SK-N-SH (cell line): ENCODE measurements around the gene C14orf132. TPM values are rescaled to one million over a fixed set of nuclear protein-coding genes. Genes with fewer than 3 reads are reported as not detected.
A peak's percentile ranks its signal among the peaks of the same experiment; 100 is the strongest.

Source experiments
- CTCF ChIA-PET: fragments of 300-600, 350-600 bp; formaldehyde crosslinking; extraction: SDS; loops from one replicate; lab custom pipeline; 2021; lab: Yijun Ruan, JAX
- POLR2A ChIA-PET: fragments of 350-600 bp; sonication (Branson Sonifier 250); formaldehyde crosslinking; extraction: SDS; loops from one replicate; lab custom pipeline; 2020; ENCODE audit warnings: antibody characterized with exemption, inconsistent platforms; lab: Yijun Ruan, JAX
- DNase-seq: peaks from one replicate; pipeline ENCODE4 v3.0.0; 2012
- H2AFZ ChIP-seq: fragments of 200-600 bp; sonication (generic); 2 replicates; pipeline ENCODE4 v1.8.1; 2016; ENCODE audit warnings: antibody characterized with exemption, mild to moderate bottlenecking, low read depth
- H3F3A ChIP-seq: fragments of 200-600 bp; sonication (generic); replicated peaks from 2 replicates; pipeline ENCODE3; 2016; ENCODE audit warnings: antibody characterized with exemption, mild to moderate bottlenecking; ENCODE audit not compliant: insufficient read depth
- H3K27ac ChIP-seq, 2 experiments: fragments of 200-500 bp in 1 of 2; fragments of 200-600 bp in 1 of 2; sonication (Bioruptor generic) in 1 of 2; sonication (generic), shearing (Covaris generic) in 1 of 2; 2 replicates each; pipeline versions ENCODE4 v1.5.1 to v1.6.1; 2014 to 2016; ENCODE audit warnings: low read depth in 2 of 2, inconsistent platforms in 1 of 2, low read length in 1 of 2, mild to moderate bottlenecking in 1 of 2, mixed read lengths in 1 of 2
- H3K27me3 ChIP-seq: fragments of 200-600 bp; sonication (generic), shearing (Covaris generic); 2 replicates; pipeline ENCODE4 v1.6.1; 2016; ENCODE audit warnings: mixed run types; ENCODE audit not compliant: insufficient read depth
- H3K36me3 ChIP-seq, 2 experiments: fragments of 200-500 bp in 1 of 2; fragments of 200-600 bp in 1 of 2; sonication (Bioruptor generic) in 1 of 2; sonication (generic) in 1 of 2; replicated peaks in 1 of 2; 2 replicates each; pipeline versions ENCODE3 to v1.5.1; 2014 to 2016; ENCODE audit warnings: low read length in 1 of 2, mild to moderate bottlenecking in 1 of 2; ENCODE audit not compliant: insufficient read depth in 2 of 2, control insufficient read depth in 1 of 2
- H3K4me1 ChIP-seq, 2 experiments: fragments of 200-500 bp in 1 of 2; fragments of 200-600 bp in 1 of 2; sonication (Bioruptor generic) in 1 of 2; sonication (generic), shearing (Covaris generic) in 1 of 2; 2 replicates each; pipeline versions ENCODE4 v1.5.1 to v1.6.1; 2014 to 2016; ENCODE audit warnings: low read depth in 1 of 2, low read length in 1 of 2, mixed run types in 1 of 2; ENCODE audit not compliant: insufficient read depth in 2 of 2, control insufficient read depth in 1 of 2
- H3K4me2 ChIP-seq: fragments of 200-600 bp; sonication (generic), shearing (Covaris generic); 2 replicates; pipeline ENCODE4 v1.6.1; 2017; ENCODE audit warnings: mixed run types
- H3K4me3 ChIP-seq, 2 experiments: fragments of 200-500 bp in 1 of 2; fragments of 200-600 bp in 1 of 2; sonication (Bioruptor generic) in 1 of 2; sonication (generic), shearing (Covaris generic) in 1 of 2; 2 replicates each; pipeline versions ENCODE4 v1.5.1 to v1.8.1; 2014 to 2016; ENCODE audit warnings: low read depth in 2 of 2, inconsistent platforms in 1 of 2, low read length in 1 of 2, mild to moderate bottlenecking in 1 of 2, mixed read lengths in 1 of 2, moderate library complexity in 1 of 2
- H3K79me2 ChIP-seq: fragments of 200-600 bp; sonication (generic); 2 replicates; pipeline ENCODE4 v1.8.1; 2017; ENCODE audit warnings: mild to moderate bottlenecking; ENCODE audit not compliant: insufficient read depth
- H3K9ac ChIP-seq: fragments of 200-600 bp; sonication (generic); 2 replicates; pipeline ENCODE4 v1.6.1; 2017; ENCODE audit warnings: mixed run types
- H3K9me2 ChIP-seq: fragments of 200-600 bp; sonication (generic); 2 replicates; pipeline ENCODE4 v1.6.1; 2017; ENCODE audit warnings: mixed run types
- H3K9me3 ChIP-seq: fragments of 200-600 bp; sonication (generic); 2 replicates; pipeline ENCODE4 v1.6.1; 2017; ENCODE audit warnings: mixed run types, mild to moderate bottlenecking, moderate library complexity
- H4K20me1 ChIP-seq: fragments of 200-600 bp; sonication (generic); 2 replicates; pipeline ENCODE4 v1.6.1; 2017; ENCODE audit warnings: mild to moderate bottlenecking, mixed run types; ENCODE audit not compliant: insufficient read depth
- ELF1 ChIP-seq: IDR thresholded peaks from 2 replicates; pipeline ENCODE4 v1.4.0; 2012
- FOXJ3 ChIP-seq: sonication (generic); formaldehyde crosslinking; IDR thresholded peaks from 2 replicates; pipeline ENCODE4 v1.5.1; 2020; ENCODE audit warnings: mild to moderate bottlenecking, missing genetic modification reagents
- GABPA ChIP-seq: IDR thresholded peaks from 2 replicates; pipeline ENCODE4 v1.4.0; 2012; ENCODE audit warnings: low read depth, mild to moderate bottlenecking
- GATA2 ChIP-seq: sonication (generic); formaldehyde crosslinking; IDR thresholded peaks from 2 replicates; pipeline ENCODE4 v1.5.0; 2020; ENCODE audit warnings: mild to moderate bottlenecking, missing genetic modification reagents
- JUND ChIP-seq: IDR thresholded peaks from 2 replicates; pipeline ENCODE4 v1.4.0; 2012
- MEF2A ChIP-seq: IDR thresholded peaks from 2 replicates; pipeline ENCODE4 v1.4.0; 2012; ENCODE audit warnings: low read depth, borderline replicate concordance
- NFIC ChIP-seq: IDR thresholded peaks from 2 replicates; pipeline ENCODE4 v1.4.0; 2012; ENCODE audit warnings: borderline replicate concordance
- NRF1 ChIP-seq: IDR thresholded peaks from 2 replicates; pipeline ENCODE4 v1.6.1; 2012; ENCODE audit warnings: low read depth, mild to moderate bottlenecking, low read length
- POLR2AphosphoS5 ChIP-seq: IDR thresholded peaks from 2 replicates; pipeline ENCODE4 v1.6.1; 2012; ENCODE audit warnings: low read depth, low read length
- RAD21 ChIP-seq: IDR thresholded peaks from 2 replicates; pipeline ENCODE4 v1.6.1; 2012; ENCODE audit warnings: mild to moderate bottlenecking, low read length
- RFX5 ChIP-seq: IDR thresholded peaks from 2 replicates; pipeline ENCODE4 v1.6.1; 2012; ENCODE audit warnings: mild to moderate bottlenecking, improper control_type of control experiment, low read length
- SMC3 ChIP-seq: IDR thresholded peaks from 2 replicates; pipeline ENCODE4 v1.6.1; 2012; ENCODE audit warnings: low read depth, low read length, improper control_type of control experiment
- TAF1 ChIP-seq: IDR thresholded peaks from 2 replicates; pipeline ENCODE4 v1.6.1; 2012; ENCODE audit warnings: low read depth, mild to moderate bottlenecking, low read length, moderate library complexity, borderline replicate concordance
- TEAD4 ChIP-seq: IDR thresholded peaks from 2 replicates; pipeline ENCODE4 v1.4.0; 2012; ENCODE audit warnings: mild to moderate bottlenecking, borderline replicate concordance; ENCODE audit not compliant: insufficient read depth
- USF1 ChIP-seq: IDR thresholded peaks from 2 replicates; pipeline ENCODE4 v1.4.0; 2012; ENCODE audit warnings: low read depth, borderline replicate concordance
- YY1 ChIP-seq: IDR thresholded peaks from 2 replicates; pipeline ENCODE4 v1.4.0; 2012; ENCODE audit warnings: low read depth, mild to moderate bottlenecking
- WGBS: methylation state at CpG from one replicate; pipeline ENCODE4 v1.1.6; 2017; ENCODE audit warnings: low lambda C conversion rate; 5-methylcytosine and 5-hydroxymethylcytosine counted together
- polyA plus RNA-seq, 3 experiments: library from polyadenylated mRNA; depleted of rRNA; stranded (reverse); fragments of >200 nt; gene quantifications; 2 replicates each; pipeline ENCODE4 v1.2.3, GENCODE V29; 2012
- TF ChIP-seq, protein P1 (sequence below): fragments of 200-600 bp; sonication (generic); IDR thresholded peaks from 2 replicates; pipeline ENCODE4 v1.6.1; 2017; ENCODE audit warnings: antibody characterized with exemption, mild to moderate bottlenecking, moderate library complexity
- TF ChIP-seq, protein P2 (sequence below): fragments of 150-350 bp; IDR thresholded peaks from 2 replicates; pipeline ENCODE4 v1.6.1; 2017; ENCODE audit warnings: antibody characterized with exemption, low read length, low read depth, borderline replicate concordance
- TF ChIP-seq, protein P3 (sequence below): IDR thresholded peaks from 2 replicates; pipeline ENCODE4; 2012
- TF ChIP-seq, protein P4 (sequence below): IDR thresholded peaks from 2 replicates; pipeline ENCODE4 v1.6.1; 2012; ENCODE audit warnings: mild to moderate bottlenecking, low read depth, low read length, moderate library complexity

C14orf132 gene
- polyA plus RNA-seq, 1 of the 3 experiments (the other 2 are of a cell fraction): 5.5 TPM

DNA sequence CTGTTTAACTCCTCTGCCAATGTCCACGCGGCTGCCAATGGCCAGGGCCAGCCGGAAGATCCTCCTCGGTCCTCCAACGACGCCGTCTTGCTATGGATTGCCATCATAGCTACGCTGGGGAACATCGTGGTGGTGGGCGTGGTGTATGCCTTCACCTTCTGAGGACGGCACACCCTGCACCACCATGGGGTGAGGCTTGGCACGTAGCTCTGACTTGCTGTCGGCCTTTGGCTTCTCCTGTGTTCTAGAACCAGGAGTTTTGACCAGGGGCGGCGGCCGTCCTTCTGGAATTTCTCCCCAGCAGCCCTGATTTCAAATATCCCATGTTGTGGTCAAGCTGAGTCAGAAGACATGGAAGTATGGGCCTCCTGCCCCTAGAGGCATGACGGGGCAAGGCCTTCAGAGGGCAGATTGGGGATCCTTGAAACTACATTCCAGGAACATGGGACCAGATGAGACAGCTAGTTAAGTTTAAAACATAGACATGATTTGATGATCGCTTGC is 47.5 kb downstream of the C14orf132 start:
- Histone ChIP-seq H3K4me2 (peak overlapping the region; percentile 58), H3K79me2 (no peaks in the 10 kb centered on the region; the same call in 1 of the 2 replicates), H3F3A (no peaks in the 10 kb centered on the region), H3K9me2 (no peaks in the 10 kb centered on the region), H3K36me3 (peaks cover 0 to 7% of the 10 kb centered on the region in 2 experiments), H3K4me3 (no peak overlapping the region; a peak in 1 of 4 replicates), H4K20me1 (0 out of 2 replicates have a peak, but pooled peaks cover 2% of the 10 kb centered on the region), H2AFZ (0 out of 2 replicates have a peak overlapping the region, but pooled peaks have one; percentile 75), H3K4me1 (peaks cover 17 to 67% of the 10 kb centered on the region in 2 experiments), H3K27ac (peak overlapping the region in 1 of 2 experiments; percentile 60; a peak in 2 of 4 replicates), H3K9me3 (no peaks in the 10 kb centered on the region), H3K27me3 (no peaks in the 10 kb centered on the region), H3K9ac (no peak overlapping the region)
- no peak for DNase-seq
- CTCF ChIA-PET: interaction anchor here (1.0 to 37.1 kb wide), 4 partner anchors 12 to 193 kb away, joined by 3 to 920 read pairs (median 6); partner anchors contain the start of gene C14orf132
- TF ChIP-seq RAD21 (no peak), POLR2AphosphoS5 (no peak), RFX5 (no peak), JUND (no peak), USF1 (no peak), TAF1 (no peak), GABPA (no peak), MEF2A (no peak), SMC3 (no peak), FOXJ3 (no peak), ELF1 (no peak), TEAD4 (no peak), NRF1 (no peak), YY1 (no peak), GATA2 (no peak), NFIC (no peak)
- TF ChIP-seq, protein P1, sequence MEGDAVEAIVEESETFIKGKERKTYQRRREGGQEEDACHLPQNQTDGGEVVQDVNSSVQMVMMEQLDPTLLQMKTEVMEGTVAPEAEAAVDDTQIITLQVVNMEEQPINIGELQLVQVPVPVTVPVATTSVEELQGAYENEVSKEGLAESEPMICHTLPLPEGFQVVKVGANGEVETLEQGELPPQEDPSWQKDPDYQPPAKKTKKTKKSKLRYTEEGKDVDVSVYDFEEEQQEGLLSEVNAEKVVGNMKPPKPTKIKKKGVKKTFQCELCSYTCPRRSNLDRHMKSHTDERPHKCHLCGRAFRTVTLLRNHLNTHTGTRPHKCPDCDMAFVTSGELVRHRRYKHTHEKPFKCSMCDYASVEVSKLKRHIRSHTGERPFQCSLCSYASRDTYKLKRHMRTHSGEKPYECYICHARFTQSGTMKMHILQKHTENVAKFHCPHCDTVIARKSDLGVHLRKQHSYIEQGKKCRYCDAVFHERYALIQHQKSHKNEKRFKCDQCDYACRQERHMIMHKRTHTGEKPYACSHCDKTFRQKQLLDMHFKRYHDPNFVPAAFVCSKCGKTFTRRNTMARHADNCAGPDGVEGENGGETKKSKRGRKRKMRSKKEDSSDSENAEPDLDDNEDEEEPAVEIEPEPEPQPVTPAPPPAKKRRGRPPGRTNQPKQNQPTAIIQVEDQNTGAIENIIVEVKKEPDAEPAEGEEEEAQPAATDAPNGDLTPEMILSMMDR: no peak
- TF ChIP-seq, protein P2, sequence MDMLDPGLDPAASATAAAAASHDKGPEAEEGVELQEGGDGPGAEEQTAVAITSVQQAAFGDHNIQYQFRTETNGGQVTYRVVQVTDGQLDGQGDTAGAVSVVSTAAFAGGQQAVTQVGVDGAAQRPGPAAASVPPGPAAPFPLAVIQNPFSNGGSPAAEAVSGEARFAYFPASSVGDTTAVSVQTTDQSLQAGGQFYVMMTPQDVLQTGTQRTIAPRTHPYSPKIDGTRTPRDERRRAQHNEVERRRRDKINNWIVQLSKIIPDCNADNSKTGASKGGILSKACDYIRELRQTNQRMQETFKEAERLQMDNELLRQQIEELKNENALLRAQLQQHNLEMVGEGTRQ: no peak
- TF ChIP-seq, protein P3, sequence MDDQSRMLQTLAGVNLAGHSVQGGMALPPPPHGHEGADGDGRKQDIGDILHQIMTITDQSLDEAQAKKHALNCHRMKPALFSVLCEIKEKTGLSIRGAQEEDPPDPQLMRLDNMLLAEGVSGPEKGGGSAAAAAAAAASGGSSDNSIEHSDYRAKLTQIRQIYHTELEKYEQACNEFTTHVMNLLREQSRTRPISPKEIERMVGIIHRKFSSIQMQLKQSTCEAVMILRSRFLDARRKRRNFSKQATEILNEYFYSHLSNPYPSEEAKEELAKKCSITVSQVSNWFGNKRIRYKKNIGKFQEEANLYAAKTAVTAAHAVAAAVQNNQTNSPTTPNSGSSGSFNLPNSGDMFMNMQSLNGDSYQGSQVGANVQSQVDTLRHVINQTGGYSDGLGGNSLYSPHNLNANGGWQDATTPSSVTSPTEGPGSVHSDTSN: no peak
- TF ChIP-seq, protein P4, sequence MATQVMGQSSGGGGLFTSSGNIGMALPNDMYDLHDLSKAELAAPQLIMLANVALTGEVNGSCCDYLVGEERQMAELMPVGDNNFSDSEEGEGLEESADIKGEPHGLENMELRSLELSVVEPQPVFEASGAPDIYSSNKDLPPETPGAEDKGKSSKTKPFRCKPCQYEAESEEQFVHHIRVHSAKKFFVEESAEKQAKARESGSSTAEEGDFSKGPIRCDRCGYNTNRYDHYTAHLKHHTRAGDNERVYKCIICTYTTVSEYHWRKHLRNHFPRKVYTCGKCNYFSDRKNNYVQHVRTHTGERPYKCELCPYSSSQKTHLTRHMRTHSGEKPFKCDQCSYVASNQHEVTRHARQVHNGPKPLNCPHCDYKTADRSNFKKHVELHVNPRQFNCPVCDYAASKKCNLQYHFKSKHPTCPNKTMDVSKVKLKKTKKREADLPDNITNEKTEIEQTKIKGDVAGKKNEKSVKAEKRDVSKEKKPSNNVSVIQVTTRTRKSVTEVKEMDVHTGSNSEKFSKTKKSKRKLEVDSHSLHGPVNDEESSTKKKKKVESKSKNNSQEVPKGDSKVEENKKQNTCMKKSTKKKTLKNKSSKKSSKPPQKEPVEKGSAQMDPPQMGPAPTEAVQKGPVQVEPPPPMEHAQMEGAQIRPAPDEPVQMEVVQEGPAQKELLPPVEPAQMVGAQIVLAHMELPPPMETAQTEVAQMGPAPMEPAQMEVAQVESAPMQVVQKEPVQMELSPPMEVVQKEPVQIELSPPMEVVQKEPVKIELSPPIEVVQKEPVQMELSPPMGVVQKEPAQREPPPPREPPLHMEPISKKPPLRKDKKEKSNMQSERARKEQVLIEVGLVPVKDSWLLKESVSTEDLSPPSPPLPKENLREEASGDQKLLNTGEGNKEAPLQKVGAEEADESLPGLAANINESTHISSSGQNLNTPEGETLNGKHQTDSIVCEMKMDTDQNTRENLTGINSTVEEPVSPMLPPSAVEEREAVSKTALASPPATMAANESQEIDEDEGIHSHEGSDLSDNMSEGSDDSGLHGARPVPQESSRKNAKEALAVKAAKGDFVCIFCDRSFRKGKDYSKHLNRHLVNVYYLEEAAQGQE: no peak
- POLR2A ChIA-PET: no interaction called here
- 100% methylated on average over 6 of the region's 18 CpGs for WGBS
